OCI-LY7 (cell line): ENCODE data around the gene ITGA7.

Experiments used
- CTCF ChIP-seq: fragments of 200-600 bp; sonication (generic); conservative IDR thresholded peaks from 2 replicates; pipeline ENCODE4 v1.5.1; 2014; ENCODE audit warnings: mild to moderate bottlenecking, antibody characterized with exemption, low read length, moderate library complexity, mixed read lengths
- EZH2phosphoT487 ChIP-seq: fragments of 200-600 bp; sonication (generic); IDR thresholded peaks from 2 replicates; pipeline ENCODE4 v1.6.1; 2018; ENCODE audit warnings: low read depth, borderline replicate concordance, mild to moderate bottlenecking, mixed run types, antibody characterized with exemption, low read length, moderate library complexity, mixed read lengths

GRCh38 chr12:55707219-55707671, 459 bp downstream of the ITGA7 start:
- TF ChIP-seq CTCF (no peak), EZH2phosphoT487 (no peak)
